Nephron progenitor cell (in vitro differentiated cells): ENCODE measurements around the gene METAP1D.

Experiments
- DNase-seq: peaks from one replicate; pipeline ENCODE4 v3.0.0; 2021
- H3K27ac Mint-ChIP-seq: 2 replicates; pipeline ENCODE4 v1.8.0; 2021; ENCODE audit warnings: mild to moderate bottlenecking, moderate library complexity, mixed read lengths
- H3K27me3 Mint-ChIP-seq: 2 replicates; pipeline ENCODE4 v1.8.0; 2021; ENCODE audit warnings: mild to moderate bottlenecking, low read depth, mixed read lengths; ENCODE audit not compliant: poor library complexity
- H3K36me3 Mint-ChIP-seq: 2 replicates; pipeline ENCODE4 v1.8.0; 2021; ENCODE audit warnings: low read depth, mixed read lengths
- H3K4me1 Mint-ChIP-seq: 2 replicates; pipeline ENCODE4 v1.8.0; 2021; ENCODE audit warnings: mixed read lengths
- H3K4me3 Mint-ChIP-seq: 2 replicates; pipeline ENCODE4 v1.8.0; 2021; ENCODE audit warnings: mild to moderate bottlenecking, moderate library complexity, mixed read lengths
- H3K9me3 Mint-ChIP-seq: 2 replicates; pipeline ENCODE4 v1.8.0; 2021; ENCODE audit warnings: mild to moderate bottlenecking, moderate library complexity, mixed read lengths
- CTCF ChIP-seq: fragments of 200-600 bp; sonication (generic); IDR thresholded peaks from 2 replicates; pipeline ENCODE4 v1.5.0; 2021; ENCODE audit warnings: antibody characterized with exemption

Gene METAP1D

GRCh38 chr2:172084645-172085459 is 85.1 kb downstream of the METAP1D start:
- H3K36me3 Mint-ChIP-seq = no peaks in the 10 kb centered on the region
- no peak for TF ChIP-seq CTCF
- H3K4me1 Mint-ChIP-seq = peaks cover 50% of the 10 kb centered on the region
- no peak overlapping the region for H3K27ac Mint-ChIP-seq
- H3K4me3 Mint-ChIP-seq = peak overlapping the region; percentile 82
- H3K9me3 Mint-ChIP-seq = no peaks in the 10 kb centered on the region
- DNase-seq = peak; percentile 87
- peaks cover 100% of the 10 kb centered on the region for H3K27me3 Mint-ChIP-seq

GRCh38 chr2:172085460-172086159 is 85.9 kb downstream of the METAP1D start, which contains the start of gene DLX1:
TSS of gene DLX1 (plus strand) at chr2:172085507. CDS start at chr2:172085678, 171 bp downstream.
- no peak for TF ChIP-seq CTCF
- no peaks in the 10 kb centered on the region for H3K36me3 Mint-ChIP-seq
- H3K4me1 Mint-ChIP-seq = peaks cover 42% of the 10 kb centered on the region
- peak within 1 kb of the TSS; percentile 82 for H3K4me3 Mint-ChIP-seq
- no peak within 1 kb of the TSS for H3K27ac Mint-ChIP-seq
- H3K9me3 Mint-ChIP-seq = no peaks in the 10 kb centered on the region
- no peak for DNase-seq
- H3K27me3 Mint-ChIP-seq = peaks cover 100% of the 10 kb centered on the region

- Mint-ChIP-seq H3K4me1 (peaks cover 39% of the 10 kb centered on the region), H3K27ac (no peak overlapping the region), H3K36me3 (no peaks in the 10 kb centered on the region), H3K4me3 (peak overlapping the region; percentile 82), H3K9me3 (no peaks in the 10 kb centered on the region), H3K27me3 (peaks cover 100% of the 10 kb centered on the region)
- DNase-seq = peak; percentile 65
- peak; percentile 18 for TF ChIP-seq CTCF
Observed at GRCh38 chr2:172086241-172087206, 86.8 kb downstream of the METAP1D start.

- Mint-ChIP-seq H3K4me3 (peak overlapping the region; percentile 82), H3K36me3 (no peaks in the 10 kb centered on the region), H3K27me3 (peaks cover 100% of the 10 kb centered on the region), H3K4me1 (peaks cover 39% of the 10 kb centered on the region), H3K27ac (no peak overlapping the region), H3K9me3 (no peaks in the 10 kb centered on the region)
- TF ChIP-seq CTCF = no peak
- no peak for DNase-seq
Observed at GRCh38 chr2:172087207-172087779, 87.5 kb downstream of the METAP1D start.

- H3K36me3 Mint-ChIP-seq = no peaks in the 10 kb centered on the region
- TF ChIP-seq CTCF = no peak
- no peak overlapping the region for H3K27ac Mint-ChIP-seq
- no peak for DNase-seq
- H3K9me3 Mint-ChIP-seq = no peaks in the 10 kb centered on the region
- peak overlapping the region; percentile 66 for H3K4me3 Mint-ChIP-seq
- H3K27me3 Mint-ChIP-seq = peaks cover 100% of the 10 kb centered on the region
- peaks cover 39% of the 10 kb centered on the region for H3K4me1 Mint-ChIP-seq
Observed at GRCh38 chr2:172087780-172088244, 88.1 kb downstream of the METAP1D start.
